ENCODE data around the gene F2RL1. TPM values are rescaled to one million over a fixed set of nuclear protein-coding genes. Genes with fewer than 3 reads are reported as not detected.
A peak's percentile ranks its signal among the peaks of the same experiment; 100 is the strongest.

The F2RL1 gene
- total RNA-seq, 2 experiments from 2014 or later = 1.8 to 2.2 TPM

- H3K4me1 Mint-ChIP-seq (ENCODE audit: low read depth) = peaks cover 3% of the 10 kb centered on the region
- peak; percentile 71 for TF ChIP-seq CTCF (IDR thresholded peaks at IDR 0.05)
- POLR2A ChIA-PET = no interaction called here
- peak; percentile 96 for ATAC-seq
- CTCF ChIA-PET = interaction anchor here (0.7 to 2.6 kb wide), 7 partner anchors 10 to 261 kb away, joined by 3 to 17 read pairs (median 4); no protein-coding TSS in a partner anchor
- DNase-seq = peak; percentile 82
- no peaks in the 10 kb centered on the region for H3K27me3 Mint-ChIP-seq
- no peaks in the 10 kb centered on the region for H3K9me3 Mint-ChIP-seq
- H3K36me3 Mint-ChIP-seq (ENCODE audit: low read depth) = no peaks in the 10 kb centered on the region
- no peak overlapping the region for H3K27ac Mint-ChIP-seq
- no peak overlapping the region for H3K4me3 Mint-ChIP-seq
- intact Hi-C loops (cut with micrococcal nuclease) = loop anchor here (2.0 kb wide), 1 partner anchor 149 kb away; no protein-coding TSS in a partner anchor
These were observed 49.2 kb downstream of the F2RL1 start for GRCh38 chr5:76867827-76868693.

GRCh38 chr5:76870046-76870445 is 51.2 kb downstream of the F2RL1 start:
- peaks cover 3% of the 10 kb centered on the region for H3K4me1 Mint-ChIP-seq (ENCODE audit: low read depth)
- POLR2A ChIA-PET = interaction anchor here (0.8 kb wide), 2 partner anchors 216 to 283 kb away, joined by 3 to 4 read pairs; no protein-coding TSS in a partner anchor
- H3K9me3 Mint-ChIP-seq = no peaks in the 10 kb centered on the region
- H3K27ac Mint-ChIP-seq = no peak overlapping the region
- no peak for DNase-seq
- no peaks in the 10 kb centered on the region for H3K36me3 Mint-ChIP-seq (ENCODE audit: low read depth)
- no peak for TF ChIP-seq CTCF (IDR thresholded peaks at IDR 0.05)
- no peak overlapping the region for H3K4me3 Mint-ChIP-seq
- intact Hi-C loops (cut with micrococcal nuclease) = no loop called here
- H3K27me3 Mint-ChIP-seq = no peaks in the 10 kb centered on the region
- CTCF ChIA-PET = interaction anchor here (0.8 to 2.0 kb wide), 3 partner anchors 27 to 208 kb away, joined by 3 to 10 read pairs (median 6); no protein-coding TSS in a partner anchor
- ATAC-seq = no peak

GRCh38 chr5:76874088-76874581 is 55.3 kb downstream of the F2RL1 start:
- DNase-seq (no peak), ATAC-seq (no peak)
- H3K36me3 Mint-ChIP-seq (ENCODE audit: low read depth) = no peaks in the 10 kb centered on the region
- H3K4me3 Mint-ChIP-seq = no peak overlapping the region
- H3K9me3 Mint-ChIP-seq = no peaks in the 10 kb centered on the region
- no peak overlapping the region for H3K27ac Mint-ChIP-seq
- POLR2A ChIA-PET = no interaction called here
- no peaks in the 10 kb centered on the region for H3K27me3 Mint-ChIP-seq
- TF ChIP-seq CTCF (IDR thresholded peaks at IDR 0.05) = no peak
- CTCF ChIA-PET = interaction anchor here (1.5 kb wide), 1 partner anchor 180 kb away, joined by 3 read pairs; no protein-coding TSS in a partner anchor
- intact Hi-C loops (cut with micrococcal nuclease) = no loop called here
- H3K4me1 Mint-ChIP-seq (ENCODE audit: low read depth) = no peaks in the 10 kb centered on the region

Other genes with a start within 250 kb of the F2RL1 start
- gene F2RL2, start 195.6 kb upstream of the F2RL1 start, total RNA-seq = not detected
- 1 to 10 TPM; 2.5 to 3.5 TPM for gene F2R, start 102.9 kb upstream of the F2RL1 start, total RNA-seq
- under 1 TPM; 0.36 to 0.81 TPM for gene S100Z, start 31.0 kb downstream of the F2RL1 start, total RNA-seq
- not detected for gene CRHBP, start 134.0 kb downstream of the F2RL1 start, total RNA-seq
- 10 to 100 TPM; 27.7 to 33.5 TPM for gene AGGF1, start 211.4 kb downstream of the F2RL1 start, total RNA-seq

All from activated CD8-positive, alpha-beta T cell treated with anti-CD3 and anti-CD28 coated beads for 36 hours (primary cell).